Peyer's patch (tissue), 4 donors: ENCODE data around the gene BPI. TPM values are rescaled to one million over a fixed set of nuclear protein-coding genes. Genes with fewer than 3 reads are reported as not detected.

Source experiments
- DNase-seq, 3 donors: peaks; one replicate each; pipeline ENCODE4 v3.0.0-alpha.2; 2017 to 2019
- H3K27ac ChIP-seq, 4 donors: fragments of 200-600 bp; sonication (generic); one replicate each; pipeline ENCODE4 v1.5.1; 2016 to 2019
- H3K27me3 ChIP-seq, 2 donors: fragments of 200-600 bp; sonication (generic); one replicate each; pipeline ENCODE4 v1.5.1; 2019
- H3K36me3 ChIP-seq, 3 donors: fragments of 200-600 bp; sonication (generic); one replicate each; pipeline ENCODE4 v1.5.1; 2016 to 2019
- H3K4me1 ChIP-seq, 4 donors: fragments of 200-600 bp; sonication (generic); one replicate each; pipeline ENCODE4 v1.5.1; 2016 to 2019
- H3K4me3 ChIP-seq, 4 donors: fragments of 200-600 bp; sonication (generic); 1 replicate in 3 of 4; 2 replicates in 1 of 4; pipeline ENCODE4 v1.5.1; 2016 to 2019; ENCODE audit warnings: mild to moderate bottlenecking in 1 of 4
- H3K9me3 ChIP-seq, 4 donors: fragments of 200-600 bp; sonication (generic); one replicate each; pipeline ENCODE4 v1.5.1; 2016 to 2019; ENCODE audit warnings: mild to moderate bottlenecking in 1 of 4
- POLR2A ChIP-seq, 2 donors: fragments of 450-650 bp; IDR thresholded peaks; one replicate each; pipeline ENCODE4 v1.5.1; 2017; ENCODE audit warnings: antibody characterized with exemption in 2 of 2, mild to moderate bottlenecking in 2 of 2, moderate library complexity in 2 of 2
- total RNA-seq, 4 donors: library from RNA; depleted of rRNA; stranded (reverse); fragments of >200 nt; gene quantifications; one replicate each; pipeline ENCODE4 v1.1.0, GENCODE V29; 2016
- TF ChIP-seq, protein P1 (sequence below), 6 experiments: fragments of 450-650 bp in 4 of 6; fragments of 200-600 bp in 2 of 6; sonication (generic) in 1 of 6; IDR thresholded peaks; one replicate each; pipeline ENCODE4 v1.5.1; 2017 to 2019; ENCODE audit warnings: antibody characterized with exemption in 6 of 6, mild to moderate bottlenecking in 3 of 6, moderate library complexity in 1 of 6

BPI gene
- total RNA-seq, 4 donors from 2014 or later = not detected

DNA sequence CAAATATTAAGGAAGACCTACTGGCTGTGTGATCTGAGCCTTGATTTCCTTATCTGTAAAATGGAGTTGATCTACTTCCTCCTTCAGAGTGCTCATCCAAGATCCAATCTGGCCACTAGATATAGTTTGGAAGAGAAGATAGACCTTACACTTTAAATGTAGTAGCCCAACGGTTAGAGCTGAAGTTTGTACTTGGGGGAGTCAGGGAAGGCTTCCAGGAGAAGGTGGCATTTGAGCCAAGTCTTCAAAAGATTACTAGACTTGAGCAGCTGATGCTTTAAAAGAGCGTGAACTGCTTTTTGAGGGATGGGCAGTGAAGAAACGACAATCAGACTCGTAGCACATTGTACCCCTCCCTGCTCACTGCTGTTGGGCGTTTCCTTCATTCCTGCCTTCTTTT is 45.9 kb downstream of the BPI start:
- H3K27ac ChIP-seq = no peak overlapping the region
- no peak for DNase-seq
- no peak for TF ChIP-seq POLR2A (IDR thresholded peaks at IDR 0.05)
- TF ChIP-seq, protein P1, sequence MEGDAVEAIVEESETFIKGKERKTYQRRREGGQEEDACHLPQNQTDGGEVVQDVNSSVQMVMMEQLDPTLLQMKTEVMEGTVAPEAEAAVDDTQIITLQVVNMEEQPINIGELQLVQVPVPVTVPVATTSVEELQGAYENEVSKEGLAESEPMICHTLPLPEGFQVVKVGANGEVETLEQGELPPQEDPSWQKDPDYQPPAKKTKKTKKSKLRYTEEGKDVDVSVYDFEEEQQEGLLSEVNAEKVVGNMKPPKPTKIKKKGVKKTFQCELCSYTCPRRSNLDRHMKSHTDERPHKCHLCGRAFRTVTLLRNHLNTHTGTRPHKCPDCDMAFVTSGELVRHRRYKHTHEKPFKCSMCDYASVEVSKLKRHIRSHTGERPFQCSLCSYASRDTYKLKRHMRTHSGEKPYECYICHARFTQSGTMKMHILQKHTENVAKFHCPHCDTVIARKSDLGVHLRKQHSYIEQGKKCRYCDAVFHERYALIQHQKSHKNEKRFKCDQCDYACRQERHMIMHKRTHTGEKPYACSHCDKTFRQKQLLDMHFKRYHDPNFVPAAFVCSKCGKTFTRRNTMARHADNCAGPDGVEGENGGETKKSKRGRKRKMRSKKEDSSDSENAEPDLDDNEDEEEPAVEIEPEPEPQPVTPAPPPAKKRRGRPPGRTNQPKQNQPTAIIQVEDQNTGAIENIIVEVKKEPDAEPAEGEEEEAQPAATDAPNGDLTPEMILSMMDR (IDR thresholded peaks at IDR 0.05) = no peak
- H3K9me3 ChIP-seq = no peaks in the 10 kb centered on the region
- peaks cover 0 to 5% (median 0%) of the 10 kb centered on the region in 4 donors for H3K4me1 ChIP-seq
- H3K36me3 ChIP-seq = no peaks in the 10 kb centered on the region
- H3K4me3 ChIP-seq = no peak overlapping the region
- no peaks in the 10 kb centered on the region for H3K27me3 ChIP-seq

DNA sequence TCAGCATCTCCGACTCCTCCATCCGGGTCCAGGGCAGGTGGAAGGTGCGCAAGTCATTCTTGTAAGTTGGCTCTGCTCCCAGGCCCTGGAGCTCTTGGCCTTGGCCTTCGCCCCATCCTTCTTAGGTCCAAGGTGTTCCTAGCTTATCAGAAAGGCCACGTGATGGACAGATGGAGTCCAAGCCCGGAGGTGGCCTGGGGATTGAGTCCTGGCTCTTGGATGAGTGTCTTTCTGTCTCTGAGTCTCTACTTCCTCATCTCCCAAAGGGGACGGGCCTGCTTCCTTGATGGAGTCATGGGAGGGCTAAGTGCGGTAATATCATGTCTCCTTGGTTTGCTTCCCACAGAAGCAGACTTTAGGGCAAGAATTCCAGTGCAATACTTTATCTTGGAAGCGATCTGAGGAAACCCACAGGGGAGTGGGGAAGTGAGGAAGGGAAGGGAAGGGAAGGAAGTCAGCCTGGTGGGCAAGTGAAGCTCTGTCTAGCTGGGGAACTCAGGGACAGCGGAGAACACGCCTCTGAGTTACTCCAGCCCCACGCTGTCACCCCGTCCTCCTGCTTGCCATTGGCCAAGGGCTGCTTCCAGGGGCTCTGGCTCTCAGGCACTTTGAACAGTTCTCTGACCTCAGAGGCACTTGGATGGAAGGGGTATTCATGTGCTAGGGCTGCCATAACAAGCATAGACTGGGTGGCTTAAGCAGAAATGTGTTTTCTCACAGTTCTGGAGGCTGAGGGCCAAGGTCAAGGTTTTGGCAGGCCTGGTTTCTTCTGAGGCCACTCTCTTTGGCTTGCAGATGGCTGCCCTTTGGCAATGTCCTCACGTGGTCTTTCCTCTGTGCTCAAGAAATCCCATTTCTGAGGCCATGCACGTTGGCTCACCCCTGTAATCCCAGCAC is 47.2 kb downstream of the BPI start:
- peak overlapping the region in 3 of 4 donors; percentile 46 to 69 (median 60) for H3K27ac ChIP-seq
- no peaks in the 10 kb centered on the region for H3K9me3 ChIP-seq
- H3K36me3 ChIP-seq = no peaks in the 10 kb centered on the region
- TF ChIP-seq POLR2A (IDR thresholded peaks at IDR 0.05) = no peak
- TF ChIP-seq, protein P1 (IDR thresholded peaks at IDR 0.05) = no peak
- DNase-seq = peak in 2 of 3 donors; percentile 72 to 79
- H3K4me3 ChIP-seq = no peak overlapping the region
- peaks cover 0 to 5% (median 0%) of the 10 kb centered on the region in 4 donors for H3K4me1 ChIP-seq
- H3K27me3 ChIP-seq = no peaks in the 10 kb centered on the region

DNA sequence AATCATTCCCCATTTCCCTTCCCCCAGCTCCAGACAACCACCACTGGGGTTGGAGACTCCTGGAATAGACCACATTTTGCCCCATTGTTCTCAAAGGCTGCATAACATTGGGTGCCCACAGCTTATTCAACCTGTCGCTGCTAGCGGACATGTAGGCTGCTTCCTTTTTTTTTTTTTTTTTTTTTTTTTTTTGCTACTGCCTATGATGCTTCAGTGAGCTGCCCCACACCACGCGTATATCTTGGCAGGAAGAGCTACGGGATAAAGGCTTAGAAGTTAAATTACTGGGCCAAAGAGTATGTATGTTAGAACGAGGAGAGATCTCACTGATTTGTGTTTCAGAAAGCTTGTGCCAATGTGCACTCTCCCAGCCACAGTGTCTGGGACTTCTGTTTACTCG is 49.4 kb downstream of the BPI start:
- no peak for DNase-seq

DNA sequence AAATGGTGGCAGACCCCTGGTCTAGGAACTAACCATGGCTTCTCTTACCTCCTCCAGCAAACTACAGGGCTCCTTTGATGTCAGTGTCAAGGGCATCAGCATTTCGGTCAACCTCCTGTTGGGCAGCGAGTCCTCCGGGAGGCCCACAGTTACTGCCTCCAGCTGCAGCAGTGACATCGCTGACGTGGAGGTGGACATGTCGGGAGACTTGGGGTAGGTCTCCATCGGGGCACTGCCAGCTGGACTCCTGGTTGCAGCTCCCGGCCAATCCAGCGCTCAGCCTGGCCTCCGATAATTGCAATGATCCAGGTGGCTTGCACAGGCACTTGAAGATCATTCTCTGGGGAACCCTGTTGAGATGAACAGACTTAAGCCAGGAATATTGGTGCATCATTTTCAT is 50.3 kb downstream of the BPI start:
- Histone ChIP-seq H3K9me3 (no peaks in the 10 kb centered on the region), H3K27me3 (no peaks in the 10 kb centered on the region), H3K27ac (no peak overlapping the region), H3K4me3 (no peak overlapping the region), H3K36me3 (no peaks in the 10 kb centered on the region), H3K4me1 (peaks cover 0 to 5% (median 0%) of the 10 kb centered on the region in 4 donors)
- no peak for TF ChIP-seq POLR2A (IDR thresholded peaks at IDR 0.05)
- TF ChIP-seq, protein P1 (IDR thresholded peaks at IDR 0.05) = no peak
- DNase-seq = no peak

More for the DNA sequence above, 49.4 kb downstream of the BPI start:
- Histone ChIP-seq H3K27ac (no peak overlapping the region), H3K4me1 (peaks cover 0 to 5% (median 0%) of the 10 kb centered on the region in 4 donors), H3K36me3 (no peaks in the 10 kb centered on the region), H3K9me3 (no peaks in the 10 kb centered on the region), H3K4me3 (no peak overlapping the region), H3K27me3 (no peaks in the 10 kb centered on the region)
- TF ChIP-seq, protein P1 (IDR thresholded peaks at IDR 0.05) = no peak
- no peak for TF ChIP-seq POLR2A (IDR thresholded peaks at IDR 0.05)

DNA sequence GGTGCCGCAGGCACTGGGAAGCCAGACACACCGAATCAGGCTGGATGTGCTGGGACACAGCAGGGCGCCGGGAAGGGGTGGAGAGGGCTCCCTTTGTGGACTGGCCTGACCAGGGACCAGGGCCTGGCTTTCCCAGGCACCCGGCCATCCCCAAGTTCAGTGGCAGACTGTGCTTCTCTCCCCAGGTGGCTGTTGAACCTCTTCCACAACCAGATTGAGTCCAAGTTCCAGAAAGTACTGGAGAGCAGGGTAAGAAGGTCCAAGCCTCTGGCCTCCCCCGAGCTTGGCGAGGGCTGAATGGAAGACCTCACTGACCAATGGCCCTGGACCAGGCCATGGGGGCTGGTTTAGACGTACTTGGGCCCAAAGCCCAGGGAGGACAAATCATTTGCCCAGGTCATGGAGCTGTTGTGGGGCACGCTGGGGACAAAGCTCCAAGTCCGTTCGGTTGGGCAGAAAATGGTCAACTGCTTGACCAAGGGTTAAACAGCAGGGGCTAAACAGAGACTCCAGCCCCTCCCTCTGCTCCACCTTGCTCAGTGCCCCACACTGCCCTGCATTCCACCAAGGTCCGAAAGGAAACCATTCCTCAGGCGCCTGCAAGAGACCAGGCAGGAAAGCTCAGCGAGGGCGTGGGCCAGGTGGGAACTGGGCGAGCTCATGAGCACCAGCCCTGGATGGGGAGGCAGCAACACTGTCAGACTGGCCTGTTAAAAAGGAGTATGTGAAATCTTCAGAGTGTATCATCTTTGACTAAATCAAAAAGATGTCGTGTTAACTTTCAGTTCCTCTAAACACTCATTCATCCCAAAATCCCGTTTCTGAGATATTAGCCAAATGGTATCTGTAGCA is 51.4 kb downstream of the BPI start:
- TF ChIP-seq, protein P1 (IDR thresholded peaks at IDR 0.05) = no peak
- TF ChIP-seq POLR2A (IDR thresholded peaks at IDR 0.05) = no peak
- Histone ChIP-seq H3K4me1 (peaks cover 0 to 5% (median 0%) of the 10 kb centered on the region in 4 donors), H3K27ac (no peak overlapping the region), H3K9me3 (no peaks in the 10 kb centered on the region), H3K27me3 (no peaks in the 10 kb centered on the region), H3K4me3 (no peak overlapping the region), H3K36me3 (no peaks in the 10 kb centered on the region)
- DNase-seq = no peak
